GM18907 (cell line): ENCODE measurements around the gene HDGF.

Source experiments
- ATAC-seq: cut with Tn5 transposase; IDR thresholded peaks from one replicate; pipeline ENCODE4 v1.9.1; 2021; ENCODE audit warnings: mild to moderate bottlenecking, moderate library complexity; ENCODE audit not compliant: unreplicated experiment

Gene HDGF

GRCh38 chr1:156726549-156727226 lies 24.8 kb downstream of the HDGF start:
- no peak for ATAC-seq

GRCh38 chr1:156725683-156726280 lies 25.7 kb downstream of the HDGF start:
- ATAC-seq = peak; percentile 31

GRCh38 chr1:156721535-156721934 lies 29.9 kb downstream of the HDGF start:
- ATAC-seq = no peak

GRCh38 chr1:156721131-156721530 lies 30.3 kb downstream of the HDGF start:
- no peak for ATAC-seq

- no peak for ATAC-seq
Measured at GRCh38 chr1:156717351-156717750, 34.1 kb downstream of the HDGF start.

- no peak for ATAC-seq
Measured at GRCh38 chr1:156714830-156715229, 36.6 kb downstream of the HDGF start.

GRCh38 chr1:156712626-156713025 lies 38.8 kb downstream of the HDGF start:
- no peak for ATAC-seq

- no peak for ATAC-seq
Measured at GRCh38 chr1:156711011-156711817, 40.3 kb downstream of the HDGF start.

GRCh38 chr1:156709757-156710489 lies 41.6 kb downstream of the HDGF start:
- ATAC-seq = no peak

- no peak for ATAC-seq
Measured at GRCh38 chr1:156709031-156709430, 42.4 kb downstream of the HDGF start.

GRCh38 chr1:156708218-156708661 lies 43.2 kb downstream of the HDGF start:
- no peak for ATAC-seq

- no peak for ATAC-seq
Measured at GRCh38 chr1:156707417-156708217, 43.9 kb downstream of the HDGF start.

GRCh38 chr1:156706657-156707416 lies 44.6 kb downstream of the HDGF start:
- ATAC-seq = no peak

GRCh38 chr1:156705918-156706656 lies 45.4 kb downstream of the HDGF start:
- ATAC-seq = no peak

GRCh38 chr1:156705321-156705917 lies 46.1 kb downstream of the HDGF start, which contains the start of gene CRABP2:
CRABP2 (minus strand) TSS chr1:156705583; CDS start chr1:156705446, 137 bp downstream.
- no peak for ATAC-seq

GRCh38 chr1:156704930-156705320 lies 46.5 kb downstream of the HDGF start:
- no peak for ATAC-seq

- no peak for ATAC-seq
Measured at GRCh38 chr1:156704166-156704711, 47.2 kb downstream of the HDGF start.

GRCh38 chr1:156703741-156704140 lies 47.7 kb downstream of the HDGF start:
- ATAC-seq = no peak
